ENCODE measurements around the gene SMIM14. TPM values are rescaled to one million over a fixed set of nuclear protein-coding genes. Genes with fewer than 3 reads are reported as not detected.

The SMIM14 gene
- total and polyA plus RNA-seq, 2 experiments from 2014 or later, result 98.6 to 124 TPM

- no peak for DNase-seq (ENCODE audit: low spot score)
- no peaks in the 10 kb centered on the region for H3K9me2 ChIP-seq (replicated peaks; ENCODE audit: insufficient read depth)
- H3K4me3 ChIP-seq, result no peak overlapping the region
- H3K79me2 ChIP-seq, result no peaks in the 10 kb centered on the region
- peaks cover 12% of the 10 kb centered on the region for H3K36me3 ChIP-seq (replicated peaks; ENCODE audit: insufficient read depth, low read depth)
- peaks cover 7% of the 10 kb centered on the region for H3K4me1 ChIP-seq (ENCODE audit: insufficient read depth)
- H3K27ac ChIP-seq, result no peak overlapping the region
- no peak for TF ChIP-seq EZH2 (IDR thresholded peaks at IDR 0.05; ENCODE audit: borderline replicate concordance)
- no peak for TF ChIP-seq EZH2phosphoT487 (IDR thresholded peaks at IDR 0.05; ENCODE audit: low read depth, severe bottlenecking, unreplicated experiment)
- no peak for TF ChIP-seq CTCF (IDR thresholded peaks at IDR 0.05; ENCODE audit: poor library complexity)
- H4K20me1 ChIP-seq (ENCODE audit: insufficient read depth, poor library complexity, severe bottlenecking), result no peaks in the 10 kb centered on the region
- 90% methylated on average over 1 of the region's 1 CpG for whole genome bisulfite sequencing (ENCODE audit: low lambda C conversion rate, missing lambda C conversion rate)
- no peaks in the 10 kb centered on the region for H3K9me3 ChIP-seq (ENCODE audit: low read depth)
- no peak overlapping the region for H2AFZ ChIP-seq
- H3K4me2 ChIP-seq, result no peak overlapping the region
- H3K27me3 ChIP-seq, result no peaks in the 10 kb centered on the region
Observed at GRCh38 chr4:39497909-39498726, 140.5 kb downstream of the SMIM14 start.

Small RNAs within 50 kb of the gene (small RNA-seq; reads per million reads assigned to genes)
- gene RNU7-11P, result not detected

Other genes starting within 250 kb of the SMIM14 start
- gene KLB, start 231.9 kb downstream of the SMIM14 start, total RNA-seq, result 18.2 and 20.3 TPM in 2 replicates
- gene KLB, start 231.9 kb downstream of the SMIM14 start, polyA plus RNA-seq, result 7.5 and 11.5 TPM in 2 replicates
- 2,831 and 3,164 TPM in 2 replicates for gene RPL9, start 179.9 kb downstream of the SMIM14 start, total RNA-seq
- gene RPL9, start 179.9 kb downstream of the SMIM14 start, polyA plus RNA-seq, result 439 and 475 TPM in 2 replicates
- gene LIAS, start 179.8 kb downstream of the SMIM14 start, total RNA-seq, result 10.3 and 12.3 TPM in 2 replicates
- 10.4 and 12.3 TPM in 2 replicates for gene LIAS, start 179.8 kb downstream of the SMIM14 start, polyA plus RNA-seq
- 337 and 374 TPM in 2 replicates for gene UGDH, start 111.4 kb downstream of the SMIM14 start, total RNA-seq
- 192 and 223 TPM in 2 replicates for gene UGDH, start 111.4 kb downstream of the SMIM14 start, polyA plus RNA-seq
- 40.4 and 41.0 TPM in 2 replicates for gene UBE2K, start 59.3 kb upstream of the SMIM14 start, total RNA-seq
- 98.9 and 112 TPM in 2 replicates for gene UBE2K, start 59.3 kb upstream of the SMIM14 start, polyA plus RNA-seq

Data from hepatocyte (in vitro differentiated cells).